ENCODE data around the gene ELOVL3.

The ELOVL3 gene

GRCh38 chr10:102191956-102192355 lies 34.1 kb upstream of the ELOVL3 start:
- no peak overlapping the region for H3K4me3 ChIP-seq (replicated peaks in 1 of 2; ENCODE audit: low read depth in 2 of 2, low read length in 2 of 2)
- TF ChIP-seq CTCF (IDR thresholded peaks at IDR 0.05; ENCODE audit: low read depth, low read length): no peak
- no peak for DNase-seq (ENCODE audit: low read depth in 2 of 2)

GRCh38 chr10:102195296-102195870 lies 30.7 kb upstream of the ELOVL3 start:
- no peak overlapping the region for H3K4me3 ChIP-seq (replicated peaks in 1 of 2; ENCODE audit: low read depth in 2 of 2, low read length in 2 of 2)
- no peak for TF ChIP-seq CTCF (IDR thresholded peaks at IDR 0.05; ENCODE audit: low read depth, low read length)
- DNase-seq (ENCODE audit: low read depth in 2 of 2): peak in 1 of 2 donors; percentile 27

GRCh38 chr10:102196893-102197292 lies 29.2 kb upstream of the ELOVL3 start:
- no peak for DNase-seq (ENCODE audit: low read depth in 2 of 2)
- no peak for TF ChIP-seq CTCF (IDR thresholded peaks at IDR 0.05; ENCODE audit: low read depth, low read length)

GRCh38 chr10:102198027-102198426 lies 28.1 kb upstream of the ELOVL3 start:
- DNase-seq (ENCODE audit: low read depth in 2 of 2): no peak
- no peak overlapping the region for H3K4me3 ChIP-seq (replicated peaks in 1 of 2; ENCODE audit: low read depth in 2 of 2, low read length in 2 of 2)
- TF ChIP-seq CTCF (IDR thresholded peaks at IDR 0.05; ENCODE audit: low read depth, low read length): no peak

More at GRCh38 chr10:102196893-102197292, 29.2 kb upstream of the ELOVL3 start:
- H3K4me3 ChIP-seq (replicated peaks in 1 of 2; ENCODE audit: low read depth in 2 of 2, low read length in 2 of 2): no peak overlapping the region

- DNase-seq (ENCODE audit: low read depth in 2 of 2): no peak
- TF ChIP-seq CTCF (IDR thresholded peaks at IDR 0.05; ENCODE audit: low read depth, low read length): no peak
- no peak overlapping the region for H3K4me3 ChIP-seq (replicated peaks in 1 of 2; ENCODE audit: low read depth in 2 of 2, low read length in 2 of 2)
Observed at GRCh38 chr10:102200751-102201640, 25.1 kb upstream of the ELOVL3 start.

- no peak overlapping the region for H3K4me3 ChIP-seq (replicated peaks in 1 of 2; ENCODE audit: low read depth in 2 of 2, low read length in 2 of 2)
- DNase-seq (ENCODE audit: low read depth in 2 of 2): no peak
Observed at GRCh38 chr10:102202386-102202785, 23.7 kb upstream of the ELOVL3 start.

More at GRCh38 chr10:102202386-102202785, 23.7 kb upstream of the ELOVL3 start:
- no peak for TF ChIP-seq CTCF (IDR thresholded peaks at IDR 0.05; ENCODE audit: low read depth, low read length)

Measured in cardiac fibroblast (primary cell).